ENCODE results near the gene TMEM125.

The TMEM125 gene

DNA sequence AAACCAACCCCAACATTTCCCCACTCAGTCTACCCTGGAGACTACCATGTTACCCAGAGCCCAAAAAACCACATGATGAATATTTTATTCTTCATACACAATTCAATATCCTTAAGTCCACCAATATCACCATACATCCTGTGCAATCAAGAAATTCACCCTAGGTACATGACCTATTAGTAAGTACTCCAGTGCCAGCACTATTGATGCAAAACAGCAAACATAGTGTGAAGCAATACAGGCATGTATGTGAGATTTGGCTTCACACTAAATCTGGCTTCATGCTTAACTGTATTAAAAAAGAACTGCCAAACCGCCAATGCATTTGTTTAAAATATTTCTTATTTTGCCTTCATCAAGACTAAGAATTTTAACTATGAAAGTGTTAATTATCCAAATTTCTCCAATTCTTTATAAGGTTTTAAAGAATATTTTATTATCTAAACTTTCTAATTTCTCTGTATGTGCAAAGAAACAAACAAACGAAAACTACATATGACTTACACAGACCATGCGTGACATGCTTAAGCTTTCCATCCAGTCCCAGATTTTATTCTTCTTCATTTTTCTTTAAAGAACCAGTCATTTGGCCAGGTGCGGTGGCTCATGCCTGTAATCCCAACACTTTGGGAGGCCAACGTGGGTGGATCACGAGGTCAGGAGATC, 22.4 kb upstream of the TMEM125 start:
- DNase-seq: no peak

DNA sequence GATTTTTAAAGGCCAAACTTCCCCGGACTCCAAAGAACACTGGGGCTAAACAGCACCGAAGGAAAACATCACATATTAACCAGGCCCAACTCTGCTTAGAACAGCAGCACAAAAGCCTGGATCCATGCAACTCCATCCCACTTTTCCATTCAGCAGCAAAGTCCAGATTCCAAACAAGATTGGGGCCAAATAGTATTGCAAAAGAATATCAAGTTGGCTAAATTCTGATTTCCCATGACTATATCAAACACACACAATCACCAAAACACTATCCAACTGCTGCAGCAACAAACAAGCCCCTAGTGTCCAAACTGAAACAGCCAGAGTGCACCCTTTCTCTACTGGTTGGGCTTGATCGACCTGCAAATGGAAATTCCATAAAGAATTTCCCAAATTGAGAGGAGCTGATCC, 19.4 kb upstream of the TMEM125 start:
- DNase-seq: no peak

DNA sequence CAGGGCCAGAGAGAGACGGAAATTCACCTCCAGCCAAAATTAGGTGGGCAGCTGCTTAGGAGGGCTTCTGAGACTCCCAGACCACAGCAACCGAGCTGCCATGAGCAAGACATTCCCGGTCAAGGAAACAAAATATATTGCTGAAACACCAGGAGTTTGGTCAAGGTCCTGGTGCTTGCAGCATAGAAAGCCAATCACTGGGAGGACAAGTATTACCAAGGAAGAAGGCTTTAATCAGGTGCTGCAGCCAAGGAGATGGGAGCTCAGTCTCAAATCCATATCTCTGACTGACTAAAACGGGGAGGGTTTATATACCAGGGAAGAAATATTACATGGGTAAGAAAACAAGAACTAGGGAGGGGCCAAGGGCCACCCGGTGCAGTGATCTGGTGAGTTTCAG, 18.8 kb upstream of the TMEM125 start:
- DNase-seq: no peak

DNA sequence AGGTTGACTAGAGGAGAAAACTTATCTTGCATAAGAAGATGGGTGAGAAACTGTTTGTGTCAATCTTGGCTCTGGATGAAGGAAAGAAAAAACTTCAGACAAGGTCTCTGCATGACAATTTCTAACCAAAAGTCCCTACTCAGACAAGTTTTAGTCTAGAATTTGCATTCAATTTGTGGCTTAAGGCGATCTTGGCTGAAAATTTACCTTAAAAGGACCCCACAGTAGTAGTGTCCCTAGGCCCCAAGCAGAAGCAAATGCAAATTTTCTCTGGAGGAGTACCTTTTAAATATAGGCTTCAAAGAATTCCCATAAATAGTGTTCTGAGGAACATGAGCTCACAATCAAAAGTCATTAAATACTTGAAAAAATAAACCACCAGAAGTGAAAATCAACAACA, 17.6 kb upstream of the TMEM125 start:
- no peak for DNase-seq

DNA sequence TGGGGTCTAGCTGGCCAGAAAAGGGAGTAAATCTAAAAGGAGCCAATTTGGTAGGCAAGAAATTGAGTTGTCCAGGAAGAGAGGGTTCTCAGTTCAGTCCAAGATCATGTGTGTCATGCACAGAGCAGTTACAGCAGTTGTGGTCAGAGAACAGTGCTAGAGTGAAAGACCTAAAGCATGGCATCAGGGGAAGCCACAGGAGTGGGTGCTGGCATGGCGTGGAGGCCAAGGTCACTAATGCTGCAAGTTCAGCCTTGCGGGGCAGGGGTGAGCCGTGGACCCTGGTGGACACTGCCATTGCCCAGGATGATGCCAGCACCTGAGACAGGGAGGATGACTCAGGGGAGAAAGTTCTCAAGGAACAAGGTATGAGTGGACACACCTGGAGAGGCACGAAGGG, 16.6 kb upstream of the TMEM125 start:
- DNase-seq: no peak

DNA sequence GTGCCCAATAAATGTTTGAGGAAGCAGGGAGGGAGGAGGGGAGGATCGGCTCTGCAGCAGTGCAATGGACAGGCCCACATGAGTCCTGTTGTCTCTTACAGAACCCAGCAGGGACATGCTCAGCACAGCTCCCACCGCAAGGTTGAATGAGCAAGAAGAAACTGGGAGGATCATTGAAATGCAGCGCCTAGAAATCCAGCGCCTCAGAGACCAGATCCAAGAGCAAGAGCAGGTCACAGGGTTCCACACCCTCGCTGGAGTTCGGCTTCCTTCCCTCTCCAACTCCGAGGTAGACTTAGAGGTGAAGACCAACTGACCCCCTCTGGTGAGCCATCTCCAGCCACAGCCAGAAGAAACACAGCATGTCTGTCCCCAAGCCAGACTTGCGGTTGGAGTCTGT, 15.9 kb upstream of the TMEM125 start:
- DNase-seq: no peak

DNA sequence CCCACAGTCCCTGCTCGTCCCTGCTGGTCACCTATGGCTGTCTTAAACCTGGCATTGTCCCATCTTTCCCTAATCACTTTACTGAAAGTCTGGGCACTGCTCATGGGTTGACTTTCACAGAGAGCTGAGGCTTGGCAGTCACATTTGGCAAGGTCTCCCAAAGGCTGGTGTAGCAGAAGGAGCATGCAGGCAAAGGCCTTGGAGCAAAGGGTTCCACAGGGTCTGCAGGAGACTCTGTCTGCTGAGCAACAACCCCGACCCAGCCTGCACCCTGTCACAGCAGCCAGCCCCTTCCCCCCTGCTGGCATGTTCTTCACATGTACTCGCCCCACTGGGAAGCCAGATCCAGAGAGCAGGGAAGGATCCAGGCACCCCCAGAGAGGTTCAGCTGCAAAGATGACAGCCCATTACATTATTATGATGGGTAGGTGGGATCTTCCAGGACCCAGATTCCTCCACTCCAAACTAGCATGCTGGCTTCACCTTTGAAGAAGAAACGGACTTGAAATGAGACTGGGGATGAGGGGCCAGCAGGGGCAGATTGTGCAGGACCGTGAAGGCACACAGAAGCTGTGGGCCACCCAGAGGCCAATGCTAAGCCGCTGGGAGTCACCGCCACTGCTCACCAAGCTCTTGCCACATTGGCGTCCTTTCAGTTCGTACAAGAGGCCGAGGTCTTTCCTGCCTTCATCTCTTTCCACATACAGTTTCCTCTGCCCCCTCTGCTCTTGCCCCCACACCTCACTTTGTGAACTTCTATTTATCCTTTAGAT, 14.2 kb upstream of the TMEM125 start:
- peak in 1 of 2 experiments; percentile 37 for DNase-seq

- DNase-seq: no peak
Measured at GRCh38 chr1:43256675-43257570, 12.9 kb upstream of the TMEM125 start.

- DNase-seq: no peak
Measured at GRCh38 chr1:43258370-43258769, 11.4 kb upstream of the TMEM125 start.

DNA sequence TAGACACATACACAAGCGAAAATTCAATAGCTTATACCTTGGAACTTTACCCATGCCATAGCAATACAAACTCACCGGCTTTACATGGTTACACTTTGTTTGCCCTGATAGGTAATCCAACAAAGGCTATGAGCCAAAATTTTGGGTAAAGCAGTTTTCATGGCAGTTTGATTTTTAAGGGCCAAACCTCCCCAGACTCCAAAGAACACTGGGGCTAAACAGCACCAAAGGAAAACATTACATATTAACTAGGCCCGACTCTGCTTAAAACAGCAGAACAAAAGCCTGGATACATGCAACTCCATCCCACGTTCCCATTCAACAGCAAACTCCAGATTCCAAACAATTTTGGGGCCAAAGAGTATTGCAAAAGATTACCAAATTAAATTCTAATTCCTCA, 4.4 kb upstream of the TMEM125 start:
- DNase-seq: no peak

DNA sequence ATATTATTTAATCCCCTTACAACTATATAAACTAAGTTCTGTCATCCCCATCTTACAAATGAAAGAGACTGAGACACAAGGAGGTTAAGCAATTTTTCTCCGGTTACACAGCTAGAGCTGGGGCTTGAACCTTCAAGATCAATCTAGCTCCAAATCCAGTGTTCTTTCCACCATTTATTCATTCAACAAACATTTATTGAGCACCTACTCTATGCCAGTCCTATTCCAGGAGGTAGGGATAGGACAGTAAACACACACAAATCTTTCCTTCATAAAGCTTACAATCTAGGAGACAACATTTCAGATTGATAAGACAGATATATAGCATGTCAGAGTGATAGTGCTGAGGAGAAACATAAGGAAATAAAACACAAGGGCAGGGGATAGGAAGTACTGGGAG, 2.9 kb upstream of the TMEM125 start:
- no peak for DNase-seq

DNA sequence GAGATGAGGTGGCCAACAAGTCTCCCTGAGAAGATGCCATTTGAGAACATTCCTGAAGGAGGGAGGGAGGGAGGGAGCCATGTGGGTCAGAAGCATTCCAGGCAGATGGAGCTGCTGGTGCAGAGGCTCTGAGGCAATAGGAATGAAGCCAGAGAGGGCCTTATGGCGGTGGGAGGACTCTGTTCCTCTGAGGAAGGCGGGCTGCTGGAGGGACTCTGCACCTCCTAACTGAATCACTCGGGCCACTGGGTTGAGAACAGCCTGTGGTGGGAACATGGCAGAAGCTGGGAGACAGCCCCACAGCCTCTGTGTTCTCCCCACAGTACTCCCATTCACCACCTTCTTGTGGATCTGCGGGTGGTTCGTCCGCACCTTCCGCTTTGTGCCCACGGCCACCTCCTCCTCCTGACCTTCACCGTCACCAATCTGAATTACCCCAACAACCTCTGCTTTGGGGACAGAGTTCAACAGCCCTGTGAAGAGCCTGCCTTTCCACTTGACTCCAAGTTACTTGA, 2.4 kb upstream of the TMEM125 start:
- peak in 1 of 2 experiments; percentile 7 for DNase-seq

GRCh38 chr1:43267818-43268425, 1.9 kb upstream of the TMEM125 start:
- DNase-seq: no peak

DNA sequence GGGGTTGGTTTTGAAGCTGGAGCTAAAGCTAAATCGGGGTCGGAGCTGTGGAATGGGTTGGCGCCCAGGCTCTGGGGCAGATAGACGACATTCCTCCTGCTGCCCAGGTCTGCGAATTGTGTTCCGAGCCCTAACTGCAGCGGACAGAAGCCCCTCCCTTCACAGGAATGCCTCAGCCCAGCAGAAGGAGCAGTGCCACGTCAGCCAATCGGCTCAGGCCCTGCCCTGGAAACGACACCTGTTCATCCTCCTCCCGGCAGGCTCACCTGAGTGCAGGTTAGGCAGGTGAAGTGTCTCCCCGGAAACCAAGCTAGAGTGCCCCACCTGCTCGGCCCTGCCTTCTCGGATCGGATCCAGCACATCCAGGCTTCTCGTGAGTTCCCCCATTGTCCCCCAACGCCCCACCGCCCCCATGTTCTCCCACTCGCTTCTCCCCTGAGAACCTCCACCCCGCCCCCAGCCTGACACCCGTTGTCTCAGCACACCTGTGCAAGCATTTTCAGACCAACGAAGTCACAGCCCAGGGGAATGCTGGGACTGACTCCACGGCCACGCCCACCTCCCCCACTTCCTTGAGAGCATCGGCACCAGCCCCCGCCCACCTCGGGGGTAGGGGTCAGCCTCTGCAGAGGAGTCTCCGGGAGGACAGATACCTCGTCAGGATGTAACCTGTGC, 775 bp downstream of the TMEM125 start:
- no peak for DNase-seq

- DNase-seq: no peak
Measured at GRCh38 chr1:43271186-43272118, 1.7 kb downstream of the TMEM125 start.

DNA sequence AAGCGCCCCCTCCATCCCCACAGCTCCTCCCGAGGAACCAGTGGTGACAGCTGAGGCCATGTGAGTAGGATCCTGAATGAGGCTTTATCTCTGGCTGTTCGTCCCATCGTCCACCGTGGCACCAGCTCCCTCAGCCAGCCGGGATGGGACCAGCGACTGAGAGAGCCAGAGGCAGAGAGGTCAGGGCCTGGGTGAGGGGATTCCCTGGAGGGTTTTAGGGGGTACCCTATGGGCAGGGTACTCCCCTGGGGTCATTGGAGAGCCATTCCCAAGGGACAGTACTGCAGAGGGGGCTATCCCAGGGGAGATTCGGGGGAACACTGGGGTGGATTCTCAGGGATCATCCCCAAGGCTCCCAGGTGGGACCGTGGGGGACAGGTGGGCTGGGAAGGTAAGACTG, 2.4 kb downstream of the TMEM125 start:
- DNase-seq: no peak

GRCh38 chr1:43272576-43273571, 3.1 kb downstream of the TMEM125 start:
- DNase-seq: no peak

- DNase-seq: no peak
Measured at GRCh38 chr1:43273708-43274107, 3.9 kb downstream of the TMEM125 start.

DNA sequence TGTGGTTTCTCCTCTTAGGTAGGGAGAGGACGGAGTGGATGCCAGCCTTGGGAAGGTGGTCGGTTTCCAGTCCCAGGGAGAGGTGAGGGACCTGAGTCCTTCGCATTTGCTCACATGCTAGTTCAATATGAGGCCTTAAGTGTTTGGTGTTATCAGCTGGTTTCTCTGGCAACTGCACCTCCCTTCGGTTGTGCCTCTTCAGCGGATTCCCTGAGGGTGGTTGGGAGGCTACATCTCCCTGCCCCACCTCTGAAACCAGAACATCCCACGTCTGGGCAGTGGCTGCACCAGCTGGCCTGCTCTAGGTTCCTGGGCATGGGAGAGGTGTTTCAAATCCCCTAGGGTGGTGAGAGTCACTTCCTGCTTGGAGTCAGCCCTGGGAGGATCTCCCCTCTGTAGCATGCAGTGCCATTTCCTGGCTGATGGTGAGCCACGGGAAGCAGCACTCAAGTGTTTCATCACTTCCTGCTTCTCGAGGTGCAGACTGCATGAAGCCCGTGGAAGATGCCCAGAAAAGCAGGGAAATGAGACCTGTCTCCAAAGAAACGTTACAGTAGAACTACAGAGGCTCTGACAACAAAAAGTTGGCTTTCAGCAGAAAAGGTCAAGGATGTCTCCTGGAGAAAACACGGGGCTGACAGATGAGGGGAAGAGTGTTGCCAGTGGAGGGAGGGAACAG, 4.5 kb downstream of the TMEM125 start:
- peak in 1 of 2 experiments; percentile 13 for DNase-seq
